A549 (cell line): ENCODE data around the gene SPTBN5. TPM values are rescaled to one million over a fixed set of nuclear protein-coding genes. Genes with fewer than 3 reads are reported as not detected.

Source experiments
- ATAC-seq, 2 experiments: fragments of 200-7000 bp in 1 of 2; fragments of >200 bp in 1 of 2; cut with Nextera tagmentation in 1 of 2; cut with Tn5 transposase in 1 of 2; 3 replicates each; pipeline versions ENCODE4 v1.8.0 to v1.9.1; 2018 to 2020; ENCODE audit warnings: mild to moderate bottlenecking in 1 of 2, moderate library complexity in 1 of 2
- CTCF ChIA-PET: fragments of 300-600 bp; sonication (Branson Sonifier 250); formaldehyde crosslinking; extraction: SDS; loops from one replicate; lab custom pipeline; 2021; ENCODE audit warnings: antibody characterized with exemption, inconsistent platforms; lab: Yijun Ruan, JAX
- POLR2A ChIA-PET: fragments of 350-600 bp; formaldehyde crosslinking; extraction: SDS; loops from one replicate; lab custom pipeline; 2021; ENCODE audit warnings: antibody characterized with exemption, inconsistent platforms; lab: Yijun Ruan, JAX
- DNase-seq, 2 experiments: peaks; one replicate each; pipeline versions ENCODE4 v3.0.0 to v3.0.0-alpha.2; 2011 to 2016; ENCODE audit warnings: low read depth in 1 of 2, low spot score in 1 of 2
- FAIRE-seq: peaks from 2 replicates; lab custom pipeline; 2011; peaks lifted over from hg19 to GRCh38; lab: Jason Lieb, UNC
- H3K27ac ChIP-seq, 2 experiments: fragments of >200 bp; sonication (Bioruptor Twin); formaldehyde crosslinking; 3 replicates each; pipeline ENCODE4 v1.5.1; 2016 to 2017
- H3K4me1 ChIP-seq: fragments of >200 bp; sonication (Bioruptor Twin); formaldehyde crosslinking; 3 replicates; pipeline ENCODE4 v1.6.1; 2016
- H3K4me2 ChIP-seq: fragments of >200 bp; sonication (Bioruptor Twin); formaldehyde crosslinking; 3 replicates; pipeline ENCODE4 v1.6.1; 2016
- H3K4me3 ChIP-seq: fragments of >200 bp; sonication (Bioruptor Twin); formaldehyde crosslinking; 3 replicates; pipeline ENCODE4 v1.5.1; 2016
- H3K9me3 ChIP-seq: fragments of >200 bp; sonication (Bioruptor Twin); formaldehyde crosslinking; 3 replicates; pipeline ENCODE4 v1.6.1; 2016
- CHD4 ChIP-seq: fragments of 200-600 bp; sonication (generic); IDR thresholded peaks from 2 replicates; pipeline ENCODE4 v1.6.1; 2016; ENCODE audit warnings: antibody characterized with exemption, mild to moderate bottlenecking, borderline replicate concordance
- EHF ChIP-seq: fragments of 250-450 bp; sonication (Bioruptor Pico); IDR thresholded peaks from 2 replicates; pipeline ENCODE4 v1.5.0; 2020; ENCODE audit warnings: mild to moderate bottlenecking
- FOSB ChIP-seq: fragments of 250-450 bp; sonication (Bioruptor Pico); IDR thresholded peaks from 2 replicates; pipeline ENCODE4 v1.5.0; 2020; ENCODE audit warnings: mild to moderate bottlenecking, moderate library complexity
- FOSL2 ChIP-seq, 2 experiments: fragments of 450-650 bp in 1 of 2; fragments of >200 bp in 1 of 2; sonication (Bioruptor Twin) in 1 of 2; formaldehyde crosslinking; IDR thresholded peaks; 2 replicates each; pipeline versions ENCODE4 v1.5.0 to v1.6.1; 2016 to 2020; ENCODE audit warnings: mild to moderate bottlenecking in 1 of 2, moderate library complexity in 1 of 2
- HDAC2 ChIP-seq: fragments of 200-600 bp; sonication (generic); IDR thresholded peaks from 2 replicates; pipeline ENCODE4 v1.6.1; 2016
- HES2 ChIP-seq: fragments of >200 bp; sonication (Bioruptor Twin); formaldehyde crosslinking; IDR thresholded peaks from 2 replicates; pipeline ENCODE4 v1.6.1; 2016
- HEYL ChIP-seq: fragments of 250-450 bp; sonication (Bioruptor Pico); IDR thresholded peaks from 2 replicates; pipeline ENCODE4 v1.8.0; 2021; ENCODE audit warnings: mild to moderate bottlenecking, moderate library complexity
- HOXA7 ChIP-seq: fragments of 250-450 bp; sonication (Bioruptor Pico); IDR thresholded peaks from 2 replicates; pipeline ENCODE4 v1.5.0; 2020; ENCODE audit warnings: mild to moderate bottlenecking, moderate library complexity
- HOXB5 ChIP-seq: fragments of 250-450 bp; sonication (Bioruptor Pico); IDR thresholded peaks from 2 replicates; pipeline ENCODE4 v1.5.0; 2020; ENCODE audit warnings: mild to moderate bottlenecking, moderate library complexity
- KDM5A ChIP-seq: fragments of 200-600 bp; sonication (generic); IDR thresholded peaks from 2 replicates; pipeline ENCODE4 v1.6.1; 2016; ENCODE audit warnings: antibody characterized with exemption, mild to moderate bottlenecking
- NR3C1 ChIP-seq: fragments of >200 bp; sonication (Bioruptor Twin); formaldehyde crosslinking; IDR thresholded peaks from 3 replicates; pipeline ENCODE4 v1.6.1; 2017
- RAD21 ChIP-seq, 2 experiments: fragments of >200 bp in 1 of 2; sonication (Bioruptor Twin) in 1 of 2; formaldehyde crosslinking in 1 of 2; IDR thresholded peaks in 1 of 2; conservative IDR thresholded peaks in 1 of 2; 2 replicates in 1 of 2; 3 replicates in 1 of 2; pipeline ENCODE4 v1.6.1; 2012 to 2018; ENCODE audit warnings: inconsistent platforms in 1 of 2
- SMC3 ChIP-seq: fragments of >200 bp; sonication (Bioruptor Twin); formaldehyde crosslinking; IDR thresholded peaks from 3 replicates; pipeline ENCODE4 v1.6.1; 2018; ENCODE audit warnings: inconsistent platforms
- TFCP2L1 ChIP-seq: fragments of 250-450 bp; sonication (Bioruptor Pico); IDR thresholded peaks from 2 replicates; pipeline ENCODE4 v1.5.0; 2021; ENCODE audit warnings: mild to moderate bottlenecking
- TP53 ChIP-seq: fragments of 250-450 bp; sonication (Bioruptor Pico); IDR thresholded peaks from 2 replicates; pipeline ENCODE4 v1.5.0; 2021; ENCODE audit warnings: mild to moderate bottlenecking, moderate library complexity
- ZC3H11A ChIP-seq: fragments of 450-650 bp; IDR thresholded peaks from 2 replicates; pipeline ENCODE4 v1.6.1; 2014; ENCODE audit warnings: antibody characterized with exemption, mild to moderate bottlenecking
- ZFP36 ChIP-seq: fragments of 450-650 bp; IDR thresholded peaks from 2 replicates; pipeline ENCODE4 v1.6.1; 2014; ENCODE audit warnings: borderline replicate concordance; ENCODE audit not compliant: partially characterized antibody
- ZSCAN20 ChIP-seq: fragments of 250-450 bp; sonication (Bioruptor Pico); IDR thresholded peaks from 2 replicates; pipeline ENCODE4 v1.8.0; 2022; ENCODE audit warnings: mild to moderate bottlenecking, moderate library complexity
- WGBS: methylation state at CpG from one replicate; pipeline ENCODE4 v1.1.6; 2017; ENCODE audit errors: missing lambda C conversion rate; 5-methylcytosine and 5-hydroxymethylcytosine counted together
- polyA minus RNA-seq: library from RNA; depleted of rRNA, polyadenylated mRNA; stranded (reverse); fragments of >200 nt; gene quantifications from 2 replicates; pipeline ENCODE4 v1.2.3, GENCODE V29; 2011; rRNA and poly(A)+ RNA removed
- polyA plus RNA-seq, 4 experiments: library from polyadenylated mRNA; depleted of rRNA in 3 of 4; stranded (reverse); fragments of >200 nt; fragmentation: RNase III in 1 of 4; extraction: RNeasy Plus Mini Kit Qiagen cat#74134 plus additional on column Dnase treatment in 1 of 4; gene quantifications; 2 replicates in 3 of 4; 3 replicates in 1 of 4; pipeline ENCODE4 v1.2.3, GENCODE V29; 2011 to 2017
- TF ChIP-seq, protein P1 (sequence below): IDR thresholded peaks from 2 replicates; pipeline ENCODE4 v1.6.1; 2012
- TF ChIP-seq, protein P2 (sequence below): IDR thresholded peaks from 2 replicates; pipeline ENCODE4 v1.6.1; 2012

SPTBN5 gene
- 0.05 and 0.08 TPM in 2 replicates for polyA plus RNA-seq (2011; rRNA removed)
- polyA plus RNA-seq (2012; cell fraction: cytosol; rRNA removed): 0.05 and 0.06 TPM in 2 replicates
- polyA plus RNA-seq (2012; cell fraction: nucleus; rRNA removed): 0.54 TPM in 2 replicates
- 0.17 to 0.24 TPM (median 0.22 TPM) in 3 replicates for polyA plus RNA-seq (2017; fragmentation: RNase III; extraction: RNeasy Plus Mini Kit Qiagen cat#74134 plus additional on column Dnase treatment)
- 0.12 TPM in 1 of 2 replicates, not detected in the other for polyA minus RNA-seq

- TF ChIP-seq FOSB (CRISPR knock-in tag): no peak
- TF ChIP-seq NR3C1: no peak
- TF ChIP-seq, protein P1, sequence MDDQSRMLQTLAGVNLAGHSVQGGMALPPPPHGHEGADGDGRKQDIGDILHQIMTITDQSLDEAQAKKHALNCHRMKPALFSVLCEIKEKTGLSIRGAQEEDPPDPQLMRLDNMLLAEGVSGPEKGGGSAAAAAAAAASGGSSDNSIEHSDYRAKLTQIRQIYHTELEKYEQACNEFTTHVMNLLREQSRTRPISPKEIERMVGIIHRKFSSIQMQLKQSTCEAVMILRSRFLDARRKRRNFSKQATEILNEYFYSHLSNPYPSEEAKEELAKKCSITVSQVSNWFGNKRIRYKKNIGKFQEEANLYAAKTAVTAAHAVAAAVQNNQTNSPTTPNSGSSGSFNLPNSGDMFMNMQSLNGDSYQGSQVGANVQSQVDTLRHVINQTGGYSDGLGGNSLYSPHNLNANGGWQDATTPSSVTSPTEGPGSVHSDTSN: no peak
- TF ChIP-seq HES2: no peak
- TF ChIP-seq TFCP2L1 (CRISPR knock-in tag): no peak
- TF ChIP-seq FOSL2 (IDR thresholded peaks at IDR 0.05): no peak
- TF ChIP-seq FOSL2 (CRISPR knock-in tag; IDR thresholded peaks at IDR 0.05): no peak
- no peak for TF ChIP-seq HOXB5
- TF ChIP-seq SMC3: no peak
- TF ChIP-seq CHD4: no peak
- 0 out of 3 replicates have a peak within 1 kb of the TSS, but pooled peaks have one; percentile 30 for H3K4me2 ChIP-seq
- no peak within 1 kb of the TSS for H3K4me3 ChIP-seq
- H3K27ac ChIP-seq: peak within 1 kb of the TSS; percentile 55 to 76; a peak in 4 of 6 replicates
- peaks cover 11% of the 10 kb centered on the region; the same call in 2 of the 3 replicates for H3K4me1 ChIP-seq
- CTCF ChIA-PET: interaction anchor here (0.9 to 4.8 kb wide), 2 partner anchors 11 to 79 kb away, joined by 3 to 25 read pairs; partner anchors contain the start of gene EHD4
- ATAC-seq (no peak), FAIRE-seq (no peak), DNase-seq (no peak)
- H3K9me3 ChIP-seq: no peaks in the 10 kb centered on the region
- WGBS: 90% methylated on average over 4 of the region's 15 CpGs
- POLR2A ChIA-PET: no interaction called here
These were observed at the start of gene SPTBN5 for GRCh38 chr15:41893422-41894250. Gene SPTBN5 (minus strand): TSS chr15:41894053. CDS start chr15:41893497, 556 bp downstream.

DNA sequence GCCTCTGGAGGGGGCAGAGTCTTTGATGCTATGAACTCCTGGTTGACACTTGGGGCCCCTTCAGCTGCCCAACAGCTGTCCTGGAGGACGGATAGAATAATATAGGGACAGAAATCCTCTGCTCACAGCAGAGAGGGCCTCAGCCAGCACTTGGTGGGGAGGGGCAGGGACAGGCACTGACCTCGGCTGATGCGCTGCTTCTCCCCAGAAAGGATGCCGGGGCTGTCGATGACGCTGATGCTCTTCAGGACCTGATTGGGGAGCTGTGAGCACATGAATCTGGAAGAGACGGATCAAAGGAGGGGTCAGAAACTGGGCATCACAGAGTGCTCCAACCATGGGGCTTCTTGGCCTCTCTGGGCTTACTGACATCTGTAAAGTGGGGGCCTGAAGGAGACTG, 49.0 kb upstream of the SPTBN5 start:
- CTCF ChIA-PET: interaction anchor here (0.8 to 2.0 kb wide), 3 partner anchors 9 to 46 kb away, joined by 3 to 7 read pairs (median 3); no protein-coding TSS in a partner anchor
- H3K9me3 ChIP-seq: no peaks in the 10 kb centered on the region
- H3K4me3 ChIP-seq: no peak overlapping the region
- FAIRE-seq (no peak), ATAC-seq (no peak), DNase-seq (no peak)
- POLR2A ChIA-PET: no interaction called here
- no peak overlapping the region for H3K4me2 ChIP-seq
- H3K4me1 ChIP-seq: peaks cover 41% of the 10 kb centered on the region
- peak overlapping the region; percentile 13 to 83; a peak in 3 of 6 replicates for H3K27ac ChIP-seq
- TF ChIP-seq NR3C1 (no peak), EHF (no peak), ZC3H11A (no peak), HOXA7 (CRISPR knock-in tag) (no peak), FOSL2 (IDR thresholded peaks at IDR 0.05) (no peak), FOSL2 (CRISPR knock-in tag; IDR thresholded peaks at IDR 0.05) (no peak), ZFP36 (no peak), TP53 (no peak), KDM5A (no peak), HOXB5 (no peak), RAD21 (conservative IDR thresholded peaks at IDR 0.05 in 1 of 2, IDR thresholded peaks at IDR 0.05 in 1 of 2) (no peak)
- TF ChIP-seq, protein P2, sequence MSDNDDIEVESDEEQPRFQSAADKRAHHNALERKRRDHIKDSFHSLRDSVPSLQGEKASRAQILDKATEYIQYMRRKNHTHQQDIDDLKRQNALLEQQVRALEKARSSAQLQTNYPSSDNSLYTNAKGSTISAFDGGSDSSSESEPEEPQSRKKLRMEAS: no peak
- 60% methylated on average over 3 of the region's 7 CpGs for WGBS

DNA sequence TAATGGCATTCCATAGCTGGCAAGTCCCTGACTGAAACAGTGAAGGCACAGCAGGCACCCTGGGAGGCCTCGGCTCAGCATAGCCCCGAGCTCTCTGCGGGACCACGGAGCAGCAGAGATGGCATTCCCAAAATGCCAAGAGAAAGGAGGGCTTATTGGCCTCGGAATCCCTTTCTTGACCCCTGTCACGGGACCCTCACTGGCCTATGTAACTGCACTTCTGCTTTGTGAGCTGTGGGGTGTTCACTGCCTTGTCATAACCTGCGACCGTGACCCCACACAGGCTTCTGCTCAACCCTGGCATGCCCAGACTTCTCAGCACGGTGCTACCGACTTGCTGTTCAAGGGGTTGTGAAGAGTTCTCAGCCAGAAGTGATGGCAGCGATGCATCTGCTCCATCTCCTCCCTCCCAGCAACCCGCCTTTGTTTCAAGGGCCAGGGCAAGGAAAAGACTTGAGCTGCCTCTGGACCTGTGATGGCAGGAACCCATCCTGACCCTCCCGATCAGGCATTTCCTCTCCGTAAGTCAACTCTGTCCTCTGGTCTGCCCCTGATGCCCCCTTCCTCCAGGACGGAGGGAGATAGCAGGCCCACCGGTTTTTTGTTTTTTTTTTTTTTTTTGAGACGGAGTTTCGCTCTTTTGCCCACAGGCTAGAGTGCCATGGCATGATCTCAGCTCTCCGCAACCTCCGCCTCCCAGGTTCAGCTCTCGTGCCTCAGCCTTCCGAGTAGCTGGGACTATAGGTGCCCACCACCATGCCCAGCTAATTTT, 48.0 kb upstream of the SPTBN5 start:
- H3K4me1 ChIP-seq: peaks cover 39% of the 10 kb centered on the region
- no peaks in the 10 kb centered on the region for H3K9me3 ChIP-seq
- DNase-seq (no peak), FAIRE-seq (no peak), ATAC-seq (no peak)
- no peak overlapping the region for H3K4me3 ChIP-seq
- 94% methylated on average over 22 of the region's 22 CpGs for WGBS
- no peak for TF ChIP-seq ZC3H11A
- TF ChIP-seq RAD21 (conservative IDR thresholded peaks at IDR 0.05 in 1 of 2, IDR thresholded peaks at IDR 0.05 in 1 of 2): no peak
- TF ChIP-seq HEYL (CRISPR knock-in tag): no peak
- TF ChIP-seq ZSCAN20 (CRISPR knock-in tag): no peak
- no peak for TF ChIP-seq HDAC2
- TF ChIP-seq FOSB (CRISPR knock-in tag): no peak
- H3K4me2 ChIP-seq: no peak overlapping the region
- POLR2A ChIA-PET: no interaction called here
- peak overlapping the region in 1 of 2 experiments; percentile 83; a peak in 1 of 6 replicates for H3K27ac ChIP-seq
- CTCF ChIA-PET: interaction anchor here (1.2 to 2.0 kb wide), 3 partner anchors 11 to 47 kb away, joined by 3 to 7 read pairs (median 3); no protein-coding TSS in a partner anchor
